Cardiac fibroblast (primary cell): Measurements from ENCODE around the gene EHD3.

Source experiments
- DNase-seq, 2 donors: peaks; one replicate each; pipeline versions ENCODE4 v3.0.0 to v3.0.0-alpha.2; 2010; ENCODE audit warnings: low read depth in 2 of 2
- H3K4me3 ChIP-seq, 2 donors: replicated peaks in 1 of 2; 1 replicate in 1 of 2; 2 replicates in 1 of 2; pipeline ENCODE4 v1.5.1; 2011; ENCODE audit warnings: low read depth in 2 of 2, low read length in 2 of 2, mild to moderate bottlenecking in 2 of 2, moderate library complexity in 1 of 2
- CTCF ChIP-seq: IDR thresholded peaks from one replicate; pipeline ENCODE4 v1.5.1; 2011; ENCODE audit warnings: low read depth, mild to moderate bottlenecking, low read length, inconsistent platforms

The EHD3 gene

DNA sequence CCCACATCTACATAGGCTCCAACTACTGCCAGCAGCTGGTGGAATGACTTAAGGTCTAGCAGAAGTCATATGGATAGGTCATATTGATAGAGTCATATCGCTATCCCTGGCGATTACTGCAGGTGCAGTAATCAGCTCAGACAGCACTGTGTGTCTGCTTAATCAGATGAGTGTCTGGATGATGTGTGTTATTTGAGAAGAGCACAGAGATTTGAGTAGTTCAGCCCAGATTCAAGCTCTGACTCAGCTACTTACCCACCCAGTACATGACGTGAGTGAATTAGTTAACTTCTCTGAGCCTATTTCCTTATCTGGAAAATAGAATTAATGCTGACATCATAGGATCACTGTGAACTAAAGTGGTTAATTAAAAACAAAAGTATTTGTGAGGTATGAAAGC is 78.9 kb downstream of the EHD3 start:
- TF ChIP-seq CTCF = no peak
- DNase-seq = peak in 1 of 2 donors; percentile 60
- H3K4me3 ChIP-seq = no peak overlapping the region

DNA sequence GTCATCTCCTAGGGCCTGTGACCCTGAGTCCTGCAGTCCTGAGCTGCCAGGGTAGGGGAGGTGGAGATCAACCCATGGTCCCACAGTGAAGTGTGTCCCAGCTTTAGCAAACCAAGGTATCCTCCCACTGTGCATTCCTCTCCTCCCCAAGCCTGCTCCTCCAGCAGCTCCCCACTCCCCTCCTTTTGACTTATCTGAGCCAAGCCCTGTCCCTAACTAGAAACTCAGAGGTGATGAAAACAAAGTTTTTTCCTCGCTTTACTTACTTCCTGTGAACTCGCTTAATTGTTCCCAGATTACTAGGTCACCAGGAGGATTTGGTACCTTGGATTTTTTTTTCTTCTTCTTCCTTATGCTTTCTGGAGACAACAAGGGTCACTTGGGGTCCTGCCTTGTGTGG is 80.8 kb downstream of the EHD3 start:
- TF ChIP-seq CTCF = no peak
- no peak overlapping the region for H3K4me3 ChIP-seq
- DNase-seq = no peak

DNA sequence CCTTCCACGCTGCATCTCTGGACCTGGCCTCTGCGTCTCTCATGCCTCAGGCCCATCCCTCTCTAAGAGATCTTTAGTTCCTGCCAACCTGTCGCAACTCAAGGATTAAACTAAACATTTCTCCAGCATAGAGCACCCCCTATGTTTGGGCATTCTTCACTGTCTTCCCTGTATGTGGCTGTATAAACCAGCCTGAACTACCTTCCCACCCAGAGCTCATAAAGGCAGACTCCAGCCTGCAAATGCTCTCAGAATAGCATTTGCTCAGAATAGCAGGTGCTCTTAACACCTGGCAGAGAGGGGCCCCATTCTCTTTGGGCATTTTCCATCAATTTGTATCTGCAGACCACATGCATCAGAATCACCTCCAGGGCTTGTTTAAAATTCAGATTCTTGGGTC is 83.4 kb downstream of the EHD3 start:
- TF ChIP-seq CTCF = no peak
- DNase-seq = no peak

GRCh38 chr2:31318361-31319336 is 84.7 kb downstream of the EHD3 start:
- DNase-seq = peak; percentile 44 to 84
- no peak overlapping the region for H3K4me3 ChIP-seq
- TF ChIP-seq CTCF = no peak

More for the DNA sequence above, 83.4 kb downstream of the EHD3 start:
- H3K4me3 ChIP-seq = no peak overlapping the region
